AG09319 (cell line): Measurements from ENCODE around the gene WBP2NL.

ENCODE experiments used
- DNase-seq: peaks from one replicate; pipeline ENCODE4 v3.0.0-alpha.2; 2010; ENCODE audit warnings: low read depth; ENCODE audit errors: extremely low read depth
- CTCF ChIP-seq: IDR thresholded peaks from 2 replicates; pipeline ENCODE4 v1.5.1; 2011; ENCODE audit warnings: low read depth, mild to moderate bottlenecking, inconsistent platforms, low read length, moderate library complexity

Gene WBP2NL

GRCh38 chr22:42033263-42034181, 34.9 kb downstream of the WBP2NL start:
- no peak for DNase-seq
- TF ChIP-seq CTCF = no peak

- DNase-seq = no peak
Observed at GRCh38 chr22:42035256-42035655, 36.7 kb downstream of the WBP2NL start.

GRCh38 chr22:42039271-42039670, 40.7 kb downstream of the WBP2NL start:
- no peak for TF ChIP-seq CTCF
- no peak for DNase-seq

More at GRCh38 chr22:42035256-42035655, 36.7 kb downstream of the WBP2NL start:
- no peak for TF ChIP-seq CTCF

- DNase-seq = no peak
- no peak for TF ChIP-seq CTCF
Observed at GRCh38 chr22:42041784-42042183, 43.2 kb downstream of the WBP2NL start.

GRCh38 chr22:42050641-42051180, 52.1 kb downstream of the WBP2NL start:
- TF ChIP-seq CTCF = no peak
- DNase-seq = no peak

GRCh38 chr22:42052765-42053164, 54.2 kb downstream of the WBP2NL start:
- no peak for TF ChIP-seq CTCF
- DNase-seq = no peak
